ENCODE measurements around the gene MRO.

- TF ChIP-seq CTCF (IDR thresholded peaks at IDR 0.05; ENCODE audit: low read depth, low read length, poor library complexity, severe bottlenecking) (no peak), EZH2phosphoT487 (IDR thresholded peaks at IDR 0.05; ENCODE audit: borderline replicate concordance, low read length) (no peak)
Measured at GRCh38 chr18:50775726-50776125, 44.1 kb downstream of the MRO start.
